Umbilical cord (tissue), 2 donors: ENCODE results near the gene FZD1. TPM values are rescaled to one million over a fixed set of nuclear protein-coding genes. Genes with fewer than 3 reads are reported as not detected.
A peak's percentile ranks its signal among the peaks of the same experiment; 100 is the strongest.

Experiments
- DNase-seq: peaks from one replicate; pipeline ENCODE4 v3.0.0-alpha.2; 2015; ENCODE audit warnings: low spot score
- total RNA-seq: library from RNA; depleted of rRNA; stranded (reverse); fragments of >200 nt; gene quantifications from one replicate; pipeline ENCODE4 v1.2.3, GENCODE V29; 2014; ENCODE audit warnings: low replicate concordance; ENCODE audit not compliant: insufficient read depth

FZD1 gene
- total RNA-seq = 33.9 TPM

- DNase-seq = peak; percentile 99
Observed at GRCh38 chr7:91264046-91264923, at the start of gene FZD1. Gene FZD1 (plus strand): TSS chr7:91264433. CDS start chr7:91264881, 448 bp downstream.

- DNase-seq = no peak
Observed at GRCh38 chr7:91226411-91226810, 37.8 kb upstream of the FZD1 start.

GRCh38 chr7:91228327-91228726, 35.9 kb upstream of the FZD1 start:
- DNase-seq = no peak

- no peak for DNase-seq
Observed at GRCh38 chr7:91228927-91229558, 35.2 kb upstream of the FZD1 start.

DNA sequence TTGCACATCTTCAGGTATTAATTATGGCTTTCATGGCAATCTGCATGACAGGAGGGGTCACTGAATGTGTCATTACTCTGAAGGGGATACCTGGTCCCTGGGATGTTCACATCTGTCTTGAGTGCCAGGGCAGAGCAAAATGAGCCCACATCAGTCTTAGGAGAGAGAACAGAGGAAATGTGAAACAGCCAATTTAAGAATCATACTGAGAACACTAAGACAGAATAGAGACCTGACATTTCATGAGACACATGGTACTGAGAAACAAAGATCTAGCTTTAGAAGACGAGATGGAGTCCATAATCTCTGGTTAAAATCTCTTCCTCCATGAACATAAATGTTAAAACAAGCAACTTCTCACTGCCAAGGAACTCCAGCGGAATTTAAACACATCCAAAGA, 34.1 kb upstream of the FZD1 start:
- no peak for DNase-seq

DNA sequence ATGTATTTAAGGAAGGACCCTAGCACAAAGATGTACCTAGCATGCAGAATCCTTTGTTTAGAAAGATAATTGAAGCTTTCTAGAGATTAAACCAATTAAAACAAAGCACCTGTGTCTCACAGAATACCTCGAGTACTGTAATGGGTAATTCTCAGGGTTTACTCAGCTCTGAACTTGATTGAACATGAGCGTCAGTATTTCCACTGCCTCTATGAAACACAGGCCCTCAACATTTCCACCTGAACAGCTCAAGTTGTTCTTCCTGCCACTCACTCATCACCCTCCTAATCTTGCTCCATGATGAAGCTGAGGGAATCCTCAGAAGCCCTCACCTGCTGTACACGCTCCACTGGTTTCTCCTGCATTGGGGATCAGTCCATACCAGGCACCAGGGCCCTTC, 33.7 kb upstream of the FZD1 start:
- DNase-seq = no peak

DNA sequence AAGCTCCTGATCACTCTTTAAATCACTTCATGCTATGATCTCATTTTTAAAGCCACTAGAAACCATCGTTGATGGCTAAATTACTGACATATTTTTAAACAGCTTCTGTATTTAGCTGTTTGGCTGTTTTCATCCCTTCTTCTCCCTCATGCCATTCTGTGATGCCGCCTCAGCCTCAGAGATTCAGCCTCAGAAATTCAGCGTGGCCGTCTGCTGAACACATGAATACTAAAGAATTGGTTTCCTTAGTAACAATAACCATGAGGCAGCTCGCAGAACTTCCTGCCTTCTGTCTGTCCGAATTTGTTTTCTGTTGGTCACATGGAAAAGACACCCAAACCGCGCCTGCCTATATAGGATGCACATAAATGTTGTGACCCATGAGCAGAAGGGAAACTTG, 31.0 kb upstream of the FZD1 start:
- no peak for DNase-seq

- DNase-seq = no peak
Observed at GRCh38 chr7:91235211-91235832, 28.9 kb upstream of the FZD1 start.

DNA sequence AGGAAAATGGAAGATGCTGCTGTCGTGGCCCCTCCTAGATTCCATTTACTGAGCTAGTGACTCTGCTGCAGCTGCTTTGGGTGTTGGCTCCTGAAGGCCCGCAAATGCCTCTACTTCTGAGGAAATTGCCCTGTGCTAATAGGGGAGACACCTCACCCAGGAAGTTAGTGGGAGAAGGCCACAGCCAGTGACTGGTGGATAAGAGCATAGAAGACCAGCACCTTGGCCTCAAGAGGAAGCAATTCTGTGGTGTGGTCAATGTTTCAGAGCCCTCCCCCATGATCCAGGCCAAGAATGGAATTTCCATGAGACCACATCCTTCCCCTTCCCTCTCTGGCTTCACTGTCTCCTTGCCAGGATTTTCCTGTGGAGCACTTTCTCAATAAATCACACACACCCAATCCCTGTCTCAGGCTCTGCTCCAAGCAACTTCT, 25.0 kb upstream of the FZD1 start:
- peak; percentile 9 for DNase-seq

DNA sequence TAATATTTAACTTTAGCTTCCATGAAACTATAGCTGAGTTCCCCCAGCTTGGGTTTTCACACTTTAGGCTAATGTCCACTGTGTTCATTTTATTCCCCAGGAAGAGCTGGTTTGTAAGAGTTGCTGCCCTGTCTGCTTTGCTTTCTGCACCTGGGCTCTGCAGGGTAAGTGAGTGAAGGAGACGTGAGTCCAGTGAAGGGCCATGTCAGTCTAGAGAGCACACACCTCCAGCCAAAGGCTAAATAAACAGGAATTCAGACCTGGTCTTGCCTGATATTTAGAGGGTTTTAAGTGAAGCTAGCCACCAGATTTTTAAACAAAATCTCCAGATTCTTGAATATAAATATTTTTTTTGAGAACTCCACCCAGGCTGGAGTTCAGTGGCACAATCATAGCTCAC, 24.5 kb upstream of the FZD1 start:
- DNase-seq = no peak

DNA sequence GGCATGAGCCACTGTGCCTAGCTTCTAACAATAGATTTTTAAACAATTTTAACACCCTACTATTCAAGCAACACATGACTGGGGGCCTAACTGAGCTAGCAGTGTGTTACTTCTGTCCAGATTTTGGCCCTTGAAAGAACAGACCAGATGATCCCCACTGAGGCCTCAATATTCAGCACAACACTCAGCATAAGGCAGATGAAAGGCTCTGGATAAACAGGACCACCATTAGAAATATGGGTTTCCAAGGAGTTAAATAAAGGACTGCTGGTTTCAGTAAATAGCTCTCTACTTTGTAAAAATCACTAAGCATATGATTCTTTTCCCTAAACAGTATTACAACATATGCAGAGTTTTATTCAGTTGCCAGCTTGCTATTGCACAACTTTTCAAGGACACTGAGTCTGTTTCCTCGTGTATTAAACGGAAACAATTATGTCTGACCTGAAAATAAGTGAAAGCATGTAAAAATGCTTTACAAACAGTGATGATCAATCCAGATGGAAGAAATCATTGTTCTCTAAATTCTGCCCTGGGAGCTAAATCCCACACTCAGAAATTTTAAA, 23.8 kb upstream of the FZD1 start:
- peak; percentile 71 for DNase-seq

DNA sequence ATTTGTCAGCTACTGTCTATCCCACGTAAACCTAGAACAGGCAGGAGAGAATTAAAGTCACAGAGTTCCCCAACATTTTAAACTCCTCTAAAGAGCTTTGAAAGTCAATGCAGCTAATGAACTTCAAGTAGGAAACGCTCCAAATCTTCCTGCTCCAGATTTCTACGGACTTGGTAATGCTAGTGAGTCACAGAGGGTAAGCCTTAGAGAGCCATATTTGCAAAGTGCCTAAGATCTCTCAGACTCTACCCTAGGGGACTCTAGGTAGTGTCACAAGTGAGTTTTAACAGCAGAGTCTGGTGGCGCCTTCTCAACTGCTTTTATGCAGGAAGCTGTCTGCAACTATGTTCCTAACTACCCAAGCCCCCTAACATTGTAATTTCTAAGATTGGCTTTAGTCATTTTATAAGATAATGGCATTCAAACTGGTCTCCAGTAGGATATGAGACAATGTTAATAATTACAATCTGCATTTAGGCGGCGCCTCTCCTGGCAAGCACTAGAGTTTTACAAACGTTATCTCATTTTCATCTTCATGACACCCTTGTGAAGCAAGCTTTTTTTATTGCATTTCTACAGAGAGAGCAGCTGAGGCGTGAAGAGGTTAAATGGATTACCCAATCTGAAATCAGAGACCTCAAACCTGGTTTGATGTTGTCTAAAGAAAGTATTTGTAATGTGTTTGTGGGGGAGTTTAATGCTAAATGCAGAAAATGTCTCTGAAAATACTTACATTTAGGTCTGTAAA, 22.0 kb upstream of the FZD1 start:
- peak; percentile 43 for DNase-seq

GRCh38 chr7:91243591-91244301, 20.5 kb upstream of the FZD1 start:
- DNase-seq = peak; percentile 9

DNA sequence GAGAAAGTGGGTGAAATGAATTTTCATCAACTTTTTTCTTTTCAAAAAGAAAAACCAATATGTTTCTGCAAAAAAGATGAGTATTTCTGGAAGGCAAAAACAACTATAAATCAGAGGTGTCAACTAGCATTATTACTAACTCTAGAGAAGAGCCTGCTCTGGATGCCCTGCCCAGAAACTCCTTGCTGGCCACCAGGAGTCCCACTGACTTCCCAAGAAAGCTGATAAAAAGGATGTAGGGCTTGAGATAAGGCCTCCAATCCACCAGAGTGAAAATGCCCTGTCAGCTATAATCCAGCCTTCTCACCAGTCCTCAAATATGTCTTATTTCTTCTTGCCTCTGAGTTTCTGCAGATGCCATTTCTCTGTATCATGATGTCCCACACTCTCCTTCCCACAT, 16.7 kb upstream of the FZD1 start:
- peak; percentile 77 for DNase-seq

DNA sequence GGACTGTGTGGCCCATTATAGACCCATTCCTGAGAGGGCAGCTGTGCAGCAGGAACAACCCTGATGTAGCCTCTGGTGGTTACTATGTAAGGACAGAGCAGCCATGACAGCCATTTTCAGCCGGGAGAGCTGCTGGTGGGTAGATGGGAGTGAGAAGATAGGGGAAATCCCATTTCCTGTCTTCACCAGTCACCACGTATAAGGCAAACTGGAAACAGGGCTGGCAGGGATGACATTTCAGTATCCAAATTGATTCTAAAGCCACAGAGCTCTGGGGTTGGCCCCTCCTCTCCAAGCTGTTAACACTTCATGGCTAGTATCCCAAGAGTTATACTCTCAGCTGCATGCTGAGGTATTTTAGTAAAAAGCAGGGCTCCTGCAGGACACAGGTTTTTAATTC, 15.2 kb upstream of the FZD1 start:
- no peak for DNase-seq

GRCh38 chr7:91249506-91250233, 14.6 kb upstream of the FZD1 start:
- no peak for DNase-seq

DNA sequence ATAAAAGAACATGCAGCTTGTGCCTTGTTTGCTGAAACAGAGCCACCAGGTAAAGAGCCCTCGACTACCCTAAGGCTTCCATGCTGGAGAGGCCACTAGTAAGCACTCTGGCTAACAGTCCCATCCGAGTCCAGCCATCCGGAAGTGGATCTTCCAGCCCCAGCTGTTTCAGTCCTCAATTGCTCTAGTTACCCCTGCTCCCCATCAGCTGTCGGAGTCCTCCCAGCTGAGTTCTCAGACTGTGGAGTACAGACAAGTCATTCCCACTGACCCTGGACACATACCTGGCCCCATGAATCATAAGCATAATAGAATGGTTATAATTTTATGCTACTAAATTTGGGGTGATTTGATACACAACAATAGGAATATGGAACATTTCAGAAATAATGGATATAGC, 13.5 kb upstream of the FZD1 start:
- DNase-seq = no peak

DNA sequence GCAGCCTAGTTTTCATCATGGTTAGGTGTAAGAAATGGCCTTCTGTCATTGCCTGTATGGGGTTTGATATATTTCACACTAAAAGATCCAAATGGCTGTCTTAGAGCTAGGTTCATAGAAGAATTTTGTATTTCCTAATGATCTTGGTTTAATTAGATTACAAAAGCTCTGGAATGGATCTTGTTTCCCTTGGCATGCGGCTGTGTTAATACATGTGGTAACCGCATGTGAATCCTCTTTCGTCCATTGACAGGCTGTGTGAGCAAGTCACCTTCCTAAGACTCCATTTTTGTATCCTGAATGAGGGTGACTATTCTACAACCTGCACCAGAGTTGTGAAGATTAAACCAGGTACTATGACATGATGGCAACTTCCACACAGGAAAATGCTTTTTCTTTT, 12.4 kb upstream of the FZD1 start:
- DNase-seq = no peak

- peak; percentile 51 for DNase-seq
Observed at GRCh38 chr7:91263384-91264045, 718 bp upstream of the FZD1 start.
